ENCODE results near the gene RFNG. TPM values are rescaled to one million over a fixed set of nuclear protein-coding genes. Genes with fewer than 3 reads are reported as not detected.

Gene RFNG
- total RNA-seq, 1 experiment from 2014 or later, result 52.0 TPM

DNA sequence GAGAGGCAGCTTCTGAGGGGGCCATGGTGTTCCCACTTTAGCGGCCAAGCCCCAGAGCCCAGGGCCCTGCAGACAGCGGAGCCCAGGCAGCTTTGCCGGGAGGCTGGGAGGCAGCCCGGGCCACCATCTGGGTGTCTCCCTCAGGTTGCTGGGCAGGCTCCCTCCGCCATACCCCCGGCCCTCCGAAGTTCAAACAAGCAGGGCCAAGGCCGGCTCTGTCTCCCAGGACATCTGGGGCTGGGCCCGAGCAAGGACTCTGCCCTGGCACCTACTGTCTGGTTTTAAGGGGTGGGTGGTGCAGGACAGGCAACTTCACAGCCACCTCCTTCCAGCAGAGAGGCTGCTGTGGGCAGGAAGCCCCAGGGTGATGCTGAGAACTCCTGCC lies 11.4 kb upstream of the RFNG start:
- no peak for ATAC-seq
- Histone ChIP-seq H3K4me1 (ENCODE audit: control insufficient read depth in 1 of 2, insufficient read depth in 2 of 2, low read length in 2 of 2) (peaks cover 11 to 22% of the 10 kb centered on the region in 2 experiments; a peak in 3 of 4 replicates), H3K27me3 (ENCODE audit: insufficient read depth, low read length) (no peaks in the 10 kb centered on the region), H4K20me1 (ENCODE audit: insufficient read depth) (no peaks in the 10 kb centered on the region; the same call in 1 of the 2 replicates), H3K9me2 (ENCODE audit: insufficient read depth) (no peaks in the 10 kb centered on the region), H3K9ac (ENCODE audit: low read length) (no peak overlapping the region), H3K9me3 (ENCODE audit: control insufficient read depth in 1 of 2, insufficient read depth in 1 of 2, low read depth in 1 of 2, low read length in 2 of 2) (no peaks in the 10 kb centered on the region), H3K36me3 (ENCODE audit: control insufficient read depth in 1 of 2, insufficient read depth in 2 of 2, low read length in 2 of 2) (peaks cover 15 to 59% of the 10 kb centered on the region in 2 experiments), H3K4me3 (replicated peaks in 1 of 2; ENCODE audit: low read depth in 1 of 2, low read length in 2 of 2) (no peak overlapping the region), H3K4me2 (ENCODE audit: low read length) (no peak overlapping the region), H2AFZ (ENCODE audit: low read depth, low read length, poor library complexity, severe bottlenecking) (no peak overlapping the region), H3K79me2 (ENCODE audit: insufficient read depth, low read length) (peaks cover 35% of the 10 kb centered on the region), H3K27ac (ENCODE audit: low read depth, low read length) (peak overlapping the region; percentile 19; the same call in 1 of the 2 replicates)
- DNase-seq (ENCODE audit: low read depth, low spot score), result no peak
- no TSS peak for BruUV-seq (replicated peaks)
- ChIA-PET POLR2A (no interaction called here), RAD21 (ENCODE audit: low non-redundant PET in 1 of 2, low total read pairs in 2 of 2, uncharacterized antibody in 2 of 2, unreplicated experiment in 2 of 2) (no interaction called here), CTCF (no interaction called here)
- TF ChIP-seq SP1 (IDR thresholded peaks at IDR 0.05; ENCODE audit: low read depth), result no peak
- no peak for TF ChIP-seq CTCF (IDR thresholded peaks at IDR 0.05 in 2 of 3, conservative IDR thresholded peaks at IDR 0.05 in 1 of 3; ENCODE audit: borderline replicate concordance in 1 of 3, insufficient read depth in 1 of 3, low read depth in 2 of 3, low read length in 2 of 3)
- TF ChIP-seq, protein P1, sequence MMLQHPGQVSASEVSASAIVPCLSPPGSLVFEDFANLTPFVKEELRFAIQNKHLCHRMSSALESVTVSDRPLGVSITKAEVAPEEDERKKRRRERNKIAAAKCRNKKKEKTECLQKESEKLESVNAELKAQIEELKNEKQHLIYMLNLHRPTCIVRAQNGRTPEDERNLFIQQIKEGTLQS (IDR thresholded peaks at IDR 0.05), result no peak
- no peak for TF ChIP-seq ZNF274 (IDR thresholded peaks at IDR 0.05; ENCODE audit: low read depth, low read length)
- no peak for TF ChIP-seq POLR2A (IDR thresholded peaks at IDR 0.05; ENCODE audit: borderline replicate concordance, extremely low read depth, insufficient read depth, insufficient read length)
- no peak for TF ChIP-seq EGR1 (IDR thresholded peaks at IDR 0.05; ENCODE audit: low read depth)
- intact Hi-C loops (cut with micrococcal nuclease), result no loop called here
